ENCODE data around the gene ZNRF2. TPM values are rescaled to one million over a fixed set of nuclear protein-coding genes. Genes with fewer than 3 reads are reported as not detected.

The ZNRF2 gene
- total and polyA plus RNA-seq, 2 of the 13 experiments (the other 11 are each of a cell fraction or from before 2014, with no cell fraction given) = 3.5 to 7.7 TPM

- ChIA-PET CTCF (ENCODE audit: low intra/inter-chr PET ratio, low total read pairs) (no interaction called here), POLR2A (no interaction called here)
- H3K9me3 ChIP-seq (ENCODE audit: low read length) = no peaks in the 10 kb centered on the region
- no peak for ATAC-seq
- in situ Hi-C loops (cut with HindIII; ENCODE audit: extremely low pct_ligation_motif_present, low pct_unique_long_range_greater_than_20kb) = no loop called here
- FAIRE-seq = no peak
- intact Hi-C loops (cut with micrococcal nuclease; ENCODE audit: unreplicated experiment) = no loop called here
- no peak overlapping the region for H2AFZ ChIP-seq (ENCODE audit: low read length)
- TF ChIP-seq PAX8 (CRISPR knock-in tag; IDR thresholded peaks at IDR 0.05; ENCODE audit: borderline replicate concordance) = no peak
- TF ChIP-seq ZNF530 (CRISPR knock-in tag; IDR thresholded peaks at IDR 0.05; ENCODE audit: low read depth) = no peak
- TF ChIP-seq ARHGAP35 (CRISPR knock-in tag; IDR thresholded peaks at IDR 0.05; ENCODE audit: borderline replicate concordance) = no peak
- no peak for TF ChIP-seq ZNF430 (CRISPR knock-in tag; IDR thresholded peaks at IDR 0.05)
- TF ChIP-seq ZNF362 (CRISPR knock-in tag; IDR thresholded peaks at IDR 0.05; ENCODE audit: borderline replicate concordance) = no peak
- no peak for TF ChIP-seq ZBTB49 (CRISPR knock-in tag; IDR thresholded peaks at IDR 0.05; ENCODE audit: borderline replicate concordance)
- no peak for TF ChIP-seq FOXK2 (IDR thresholded peaks at IDR 0.05)
- TF ChIP-seq RBFOX2 (IDR thresholded peaks at IDR 0.05; ENCODE audit: low read depth, low read length) = no peak
- no peak for TF ChIP-seq ZSCAN22 (CRISPR knock-in tag; IDR thresholded peaks at IDR 0.05)
- TF ChIP-seq MEF2D (CRISPR knock-in tag; IDR thresholded peaks at IDR 0.05) = no peak
- TF ChIP-seq ZBTB21 (CRISPR knock-in tag; IDR thresholded peaks at IDR 0.05) = no peak
- TF ChIP-seq ZSCAN20 (CRISPR knock-in tag; IDR thresholded peaks at IDR 0.05; ENCODE audit: borderline replicate concordance) = no peak
- no peak for TF ChIP-seq ZKSCAN8 (CRISPR knock-in tag; IDR thresholded peaks at IDR 0.05; ENCODE audit: borderline replicate concordance)
- TF ChIP-seq ZNF446 (CRISPR knock-in tag; IDR thresholded peaks at IDR 0.05) = no peak
- TF ChIP-seq NFRKB (IDR thresholded peaks at IDR 0.05) = no peak
- no peak for TF ChIP-seq PHF5A (CRISPR knock-in tag; IDR thresholded peaks at IDR 0.05; ENCODE audit: low read depth, unreplicated experiment)
- no peak for TF ChIP-seq KDM1A (CRISPR knock-in tag; IDR thresholded peaks at IDR 0.05)
- no peak for TF ChIP-seq ZNF513 (CRISPR knock-in tag; conservative IDR thresholded peaks at IDR 0.05)
- TF ChIP-seq FOXP4 (CRISPR knock-in tag; IDR thresholded peaks at IDR 0.05) = no peak
- H3K27me3 ChIP-seq (ENCODE audit: control insufficient read depth in 1 of 2, insufficient read depth in 2 of 2, low read length in 2 of 2) = no peaks in the 10 kb centered on the region
- no peaks in the 10 kb centered on the region for H3K4me1 ChIP-seq (ENCODE audit: insufficient read depth, low read length)
- no peak overlapping the region for H3K27ac ChIP-seq (ENCODE audit: extremely low read length, insufficient read depth, low read length)
- WGBS (ENCODE audit: low lambda C conversion rate) = 97% methylated on average over 3 of the region's 3 CpGs
- no peak overlapping the region for H3K4me2 ChIP-seq (ENCODE audit: low read depth, low read length)
- no peak overlapping the region for H3K9ac ChIP-seq (ENCODE audit: insufficient read depth, low read depth, low read length)
- no peaks in the 10 kb centered on the region for H4K20me1 ChIP-seq (ENCODE audit: insufficient read depth, low read length)
- H3K79me2 ChIP-seq (ENCODE audit: insufficient read depth, low read length) = no peaks in the 10 kb centered on the region
- no peak overlapping the region for H3K4me3 ChIP-seq (replicated peaks in 1 of 3; ENCODE audit: insufficient read depth in 1 of 3, low read depth in 2 of 3, low read length in 3 of 3)
- BruUV-seq (replicated peaks) = no TSS peak
- DNase-seq (ENCODE audit: low spot score) = no peak
- no peaks in the 10 kb centered on the region for H3K36me3 ChIP-seq (replicated peaks in 1 of 2; ENCODE audit: control insufficient read depth in 1 of 2, insufficient read depth in 2 of 2, low read length in 2 of 2)
Measured at GRCh38 chr7:30389791-30390190, 105.4 kb downstream of the ZNRF2 start.

All from HepG2 (cell line).